OCI-LY7 (cell line): ENCODE results near the gene GARRE1.
"Not testable (repeated sequence)": the region's sequence is repeated elsewhere in the genome, so short reads cannot be mapped to it uniquely, and the experiment has no call there.

Experiments
- EZH2phosphoT487 ChIP-seq: fragments of 200-600 bp; sonication (generic); IDR thresholded peaks from 2 replicates; pipeline ENCODE4 v1.6.1; 2018; ENCODE audit warnings: low read depth, borderline replicate concordance, mild to moderate bottlenecking, mixed run types, antibody characterized with exemption, low read length, moderate library complexity, mixed read lengths
- TF ChIP-seq, protein P1 (sequence below): fragments of 200-600 bp; sonication (generic); conservative IDR thresholded peaks from 2 replicates; pipeline ENCODE4 v1.5.1; 2014; ENCODE audit warnings: mild to moderate bottlenecking, antibody characterized with exemption, low read length, moderate library complexity, mixed read lengths

DNA sequence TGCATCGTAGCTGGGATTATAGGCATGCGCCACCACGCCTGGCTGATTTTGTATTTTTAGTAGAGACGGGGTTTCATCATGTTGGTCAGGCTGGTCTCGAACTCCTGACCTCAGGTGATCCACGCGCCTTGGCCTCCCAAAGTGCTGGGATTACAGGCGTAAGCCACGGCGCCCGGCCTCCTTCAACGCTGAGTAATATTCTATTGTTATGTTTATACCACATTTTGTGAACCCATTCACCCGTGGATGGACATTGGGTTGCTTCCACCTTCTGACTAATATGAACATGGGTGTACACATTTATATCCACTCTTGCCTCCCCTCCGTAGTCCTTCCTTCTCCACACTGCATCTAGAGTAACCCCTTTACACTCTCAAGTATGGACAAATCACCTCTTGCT is 1.2 kb upstream of the GARRE1 start:
- TF ChIP-seq, protein P1, sequence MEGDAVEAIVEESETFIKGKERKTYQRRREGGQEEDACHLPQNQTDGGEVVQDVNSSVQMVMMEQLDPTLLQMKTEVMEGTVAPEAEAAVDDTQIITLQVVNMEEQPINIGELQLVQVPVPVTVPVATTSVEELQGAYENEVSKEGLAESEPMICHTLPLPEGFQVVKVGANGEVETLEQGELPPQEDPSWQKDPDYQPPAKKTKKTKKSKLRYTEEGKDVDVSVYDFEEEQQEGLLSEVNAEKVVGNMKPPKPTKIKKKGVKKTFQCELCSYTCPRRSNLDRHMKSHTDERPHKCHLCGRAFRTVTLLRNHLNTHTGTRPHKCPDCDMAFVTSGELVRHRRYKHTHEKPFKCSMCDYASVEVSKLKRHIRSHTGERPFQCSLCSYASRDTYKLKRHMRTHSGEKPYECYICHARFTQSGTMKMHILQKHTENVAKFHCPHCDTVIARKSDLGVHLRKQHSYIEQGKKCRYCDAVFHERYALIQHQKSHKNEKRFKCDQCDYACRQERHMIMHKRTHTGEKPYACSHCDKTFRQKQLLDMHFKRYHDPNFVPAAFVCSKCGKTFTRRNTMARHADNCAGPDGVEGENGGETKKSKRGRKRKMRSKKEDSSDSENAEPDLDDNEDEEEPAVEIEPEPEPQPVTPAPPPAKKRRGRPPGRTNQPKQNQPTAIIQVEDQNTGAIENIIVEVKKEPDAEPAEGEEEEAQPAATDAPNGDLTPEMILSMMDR = not testable (repeated sequence)
- not testable (repeated sequence) for TF ChIP-seq EZH2phosphoT487
